Prostate gland (tissue), 2 donors: ENCODE data around the gene ARHGAP29. TPM values are rescaled to one million over a fixed set of nuclear protein-coding genes. Genes with fewer than 3 reads are reported as not detected.
A peak's percentile ranks its signal among the peaks of the same experiment; 100 is the strongest.

ENCODE experiments used
- DNase-seq: peaks from one replicate; pipeline ENCODE4 v3.0.0-alpha.2; 2019; ENCODE audit warnings: low spot score
- H3K27ac ChIP-seq, 2 donors: fragments of 200-600 bp; sonication (generic); 2 replicates each; pipeline ENCODE4 v1.5.1; 2017 to 2019
- H3K27me3 ChIP-seq: fragments of 200-600 bp; sonication (generic); replicated peaks from 2 replicates; pipeline ENCODE4 v1.5.1; 2019; ENCODE audit not compliant: insufficient read depth
- H3K36me3 ChIP-seq, 2 donors: fragments of 200-600 bp; sonication (generic); 1 replicate in 1 of 2; 2 replicates in 1 of 2; pipeline versions ENCODE4 v1.5.1 to v1.8.1; 2017 to 2019
- H3K4me1 ChIP-seq: fragments of 200-600 bp; sonication (generic); replicated peaks from 2 replicates; pipeline ENCODE4 v1.5.1; 2019
- H3K4me3 ChIP-seq, 2 donors: fragments of 200-600 bp; sonication (generic); 2 replicates each; pipeline ENCODE4 v1.5.1; 2017 to 2019
- H3K9me3 ChIP-seq: fragments of 200-600 bp; sonication (generic); 2 replicates; pipeline ENCODE4 v1.5.1; 2017
- POLR2A ChIP-seq: fragments of 450-650 bp; IDR thresholded peaks from one replicate; pipeline ENCODE4 v1.6.1; 2016; ENCODE audit warnings: antibody characterized with exemption, mild to moderate bottlenecking
- POLR2AphosphoS5 ChIP-seq: sonication (generic); formaldehyde crosslinking; IDR thresholded peaks from one replicate; pipeline ENCODE4 v1.6.1; 2017; ENCODE audit warnings: antibody characterized with exemption
- WGBS: methylation state at CpG from one replicate; pipeline ENCODE4 v1.1.5; 2018; 5-methylcytosine and 5-hydroxymethylcytosine counted together
- intact Hi-C: fragments of 100-400 bp; cut with DNase I; formaldehyde crosslinking; loops from one replicate; pipeline ENCODE4 v1.14.2; 2022
- total RNA-seq, 2 donors: library from RNA; depleted of rRNA; stranded (reverse); fragments of >200 nt; gene quantifications; one replicate each; pipeline ENCODE4 v1.1.0, GENCODE V29; 2016
- TF ChIP-seq, protein P1 (sequence below), 4 experiments: fragments of 200-600 bp in 2 of 4; fragments of 450-650 bp in 2 of 4; sonication (generic) in 2 of 4; IDR thresholded peaks; 1 replicate in 3 of 4; 2 replicates in 1 of 4; pipeline ENCODE4 v1.5.1; 2016 to 2019; ENCODE audit warnings: antibody characterized with exemption in 4 of 4, mild to moderate bottlenecking in 2 of 4, moderate library complexity in 2 of 4

The ARHGAP29 gene
- total RNA-seq, 2 donors from 2014 or later: 27.8 to 32.9 TPM

DNA sequence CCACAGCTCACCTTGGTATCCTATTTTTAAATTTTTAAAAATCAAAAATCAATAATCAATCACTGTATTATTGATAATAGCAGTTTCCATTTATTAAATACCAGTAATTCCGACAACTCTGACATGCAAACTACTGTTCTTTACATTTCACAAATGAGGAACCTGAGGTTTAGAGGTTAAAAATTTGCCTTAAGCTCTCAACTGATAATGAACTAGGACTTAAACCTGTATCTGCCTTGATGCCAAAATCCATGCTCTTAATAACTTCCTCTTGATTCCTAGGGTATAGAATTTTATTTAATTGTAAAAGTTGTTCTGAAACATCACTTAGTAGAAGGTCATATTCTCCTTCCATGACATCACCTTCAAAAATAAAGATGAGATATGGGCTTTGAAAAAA, 5.6 kb downstream of the ARHGAP29 start:
- intact Hi-C loops: loop anchor here (10.0 kb wide), 1 partner anchor 137 kb away; no protein-coding TSS in a partner anchor
- Histone ChIP-seq H3K27ac (no peak overlapping the region), H3K4me1 (peaks cover 3% of the 10 kb centered on the region), H3K9me3 (no peaks in the 10 kb centered on the region), H3K36me3 (no peaks in the 10 kb centered on the region), H3K4me3 (no peak overlapping the region), H3K27me3 (no peaks in the 10 kb centered on the region)
- no peak for TF ChIP-seq POLR2AphosphoS5
- TF ChIP-seq, protein P1, sequence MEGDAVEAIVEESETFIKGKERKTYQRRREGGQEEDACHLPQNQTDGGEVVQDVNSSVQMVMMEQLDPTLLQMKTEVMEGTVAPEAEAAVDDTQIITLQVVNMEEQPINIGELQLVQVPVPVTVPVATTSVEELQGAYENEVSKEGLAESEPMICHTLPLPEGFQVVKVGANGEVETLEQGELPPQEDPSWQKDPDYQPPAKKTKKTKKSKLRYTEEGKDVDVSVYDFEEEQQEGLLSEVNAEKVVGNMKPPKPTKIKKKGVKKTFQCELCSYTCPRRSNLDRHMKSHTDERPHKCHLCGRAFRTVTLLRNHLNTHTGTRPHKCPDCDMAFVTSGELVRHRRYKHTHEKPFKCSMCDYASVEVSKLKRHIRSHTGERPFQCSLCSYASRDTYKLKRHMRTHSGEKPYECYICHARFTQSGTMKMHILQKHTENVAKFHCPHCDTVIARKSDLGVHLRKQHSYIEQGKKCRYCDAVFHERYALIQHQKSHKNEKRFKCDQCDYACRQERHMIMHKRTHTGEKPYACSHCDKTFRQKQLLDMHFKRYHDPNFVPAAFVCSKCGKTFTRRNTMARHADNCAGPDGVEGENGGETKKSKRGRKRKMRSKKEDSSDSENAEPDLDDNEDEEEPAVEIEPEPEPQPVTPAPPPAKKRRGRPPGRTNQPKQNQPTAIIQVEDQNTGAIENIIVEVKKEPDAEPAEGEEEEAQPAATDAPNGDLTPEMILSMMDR (IDR thresholded peaks at IDR 0.05): no peak
- TF ChIP-seq POLR2A: no peak
- DNase-seq: no peak
- 91% methylated on average over 1 of the region's 1 CpG for WGBS

DNA sequence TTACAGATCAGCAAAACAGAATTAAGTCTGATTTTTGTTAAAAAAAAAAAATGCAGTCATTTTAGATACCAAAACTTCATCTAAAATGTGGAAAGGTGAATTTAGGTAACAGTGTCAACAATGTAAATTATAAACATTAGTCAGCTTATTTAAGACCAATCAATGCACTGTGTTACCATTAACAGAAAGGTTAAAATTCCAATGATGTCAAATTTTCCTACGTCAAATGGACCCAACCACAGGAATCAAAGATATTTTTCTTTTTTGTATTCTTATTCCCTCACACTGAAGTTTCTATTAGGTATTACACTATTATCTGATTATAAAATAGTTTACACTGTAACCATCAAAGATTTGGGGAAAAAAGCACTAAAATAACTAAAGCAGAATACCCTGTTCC, 6.5 kb downstream of the ARHGAP29 start:
- H3K27me3 ChIP-seq: no peaks in the 10 kb centered on the region
- 79% methylated on average over 1 of the region's 1 CpG for WGBS

DNA sequence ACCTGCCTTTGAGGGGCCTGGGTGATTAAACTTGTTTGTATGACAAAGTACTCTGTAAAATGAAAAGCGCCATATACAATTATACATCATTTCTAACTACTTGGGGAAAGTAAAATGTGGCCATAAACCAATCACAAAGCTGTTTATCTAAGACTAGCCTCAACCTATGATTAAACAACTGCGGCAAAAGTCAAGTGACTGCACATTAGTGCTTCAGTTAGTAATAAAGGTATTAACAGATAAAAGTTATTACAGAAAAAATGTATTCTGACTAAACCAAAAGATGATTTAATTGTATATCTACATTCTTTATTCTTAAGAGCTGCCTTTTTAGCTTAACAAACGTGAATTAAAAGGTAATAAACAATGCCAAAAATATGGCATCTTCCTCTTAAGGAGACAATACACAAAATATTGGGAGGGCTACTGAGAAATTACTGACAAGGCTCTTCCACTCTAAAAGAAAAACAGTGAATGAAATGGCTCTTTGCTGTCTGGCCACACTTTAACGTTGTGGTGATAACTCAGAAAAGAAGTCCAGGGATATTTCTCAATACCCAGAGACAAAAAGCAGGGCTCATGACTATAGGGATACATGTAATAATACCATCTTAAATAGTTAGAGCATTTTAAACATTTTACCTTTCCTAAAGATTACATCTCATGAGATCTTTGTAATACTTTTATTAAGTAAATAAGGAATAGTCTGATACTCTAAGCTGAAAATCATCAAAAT, 8.6 kb downstream of the ARHGAP29 start:
- no peaks in the 10 kb centered on the region for H3K27me3 ChIP-seq
- DNase-seq: no peak
- H3K36me3 ChIP-seq: no peaks in the 10 kb centered on the region
- WGBS: 74% methylated on average over 4 of the region's 4 CpGs
- H3K4me3 ChIP-seq: no peak overlapping the region
- intact Hi-C loops: no loop called here
- H3K9me3 ChIP-seq: no peaks in the 10 kb centered on the region
- no peak overlapping the region for H3K27ac ChIP-seq
- H3K4me1 ChIP-seq: no peaks in the 10 kb centered on the region
- TF ChIP-seq, protein P1 (IDR thresholded peaks at IDR 0.05): no peak
- no peak for TF ChIP-seq POLR2AphosphoS5
- no peak for TF ChIP-seq POLR2A

More for the DNA sequence above, 6.5 kb downstream of the ARHGAP29 start:
- Histone ChIP-seq H3K4me1 (peaks cover 3% of the 10 kb centered on the region), H3K27ac (peak overlapping the region in 1 of 2 donors; percentile 5), H3K4me3 (no peak overlapping the region), H3K36me3 (no peaks in the 10 kb centered on the region), H3K9me3 (no peaks in the 10 kb centered on the region)
- DNase-seq: no peak
- intact Hi-C loops: loop anchor here (10.0 kb wide), 1 partner anchor 136 kb away; no protein-coding TSS in a partner anchor
- no peak for TF ChIP-seq POLR2A
- TF ChIP-seq, protein P1 (IDR thresholded peaks at IDR 0.05): no peak
- no peak for TF ChIP-seq POLR2AphosphoS5

DNA sequence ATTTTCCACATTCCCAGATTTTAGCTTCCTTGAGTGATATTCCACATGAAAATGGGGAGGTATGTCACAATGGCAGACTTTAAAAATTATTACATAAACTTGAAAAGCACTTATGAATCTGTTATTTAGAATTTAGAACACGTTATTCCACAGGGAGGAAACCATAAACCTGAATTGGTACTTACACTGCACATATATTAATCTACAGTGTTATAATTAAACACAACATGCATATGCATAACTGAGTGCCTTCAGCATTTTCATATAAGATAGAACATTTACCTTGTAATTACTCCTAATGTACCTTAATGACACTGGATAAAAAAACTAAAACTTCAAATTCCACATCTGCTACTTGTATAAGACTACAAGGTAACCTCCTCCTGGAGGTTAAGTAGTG, 9.8 kb downstream of the ARHGAP29 start:
- 64% methylated on average over 1 of the region's 1 CpG for whole genome bisulfite sequencing

DNA sequence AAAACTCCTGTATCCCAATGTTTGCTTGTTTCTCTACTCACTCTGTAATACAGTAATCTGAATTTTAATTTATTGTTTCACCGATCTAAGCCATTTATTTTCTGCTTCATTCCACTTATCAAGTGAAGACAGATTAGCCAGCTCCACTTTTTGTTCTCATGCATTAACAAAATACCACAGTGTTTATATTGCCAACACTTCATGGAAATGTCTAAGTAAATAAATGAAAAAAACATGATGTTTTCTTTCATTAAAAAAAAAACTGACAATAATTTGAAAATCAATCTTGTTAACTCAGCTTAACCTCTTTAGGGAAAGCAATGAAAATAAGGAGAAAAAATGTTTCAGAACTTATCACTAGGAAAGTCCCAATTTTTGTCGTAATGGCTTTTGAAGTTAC, 11.5 kb downstream of the ARHGAP29 start:
- intact Hi-C loops: no loop called here
- DNase-seq: no peak
- WGBS: 68% methylated on average over 2 of the region's 2 CpGs
- no peaks in the 10 kb centered on the region for H3K36me3 ChIP-seq
- TF ChIP-seq POLR2A (no peak), POLR2AphosphoS5 (no peak)
- TF ChIP-seq, protein P1 (IDR thresholded peaks at IDR 0.05): no peak
- no peaks in the 10 kb centered on the region for H3K4me1 ChIP-seq
- no peaks in the 10 kb centered on the region for H3K9me3 ChIP-seq
- H3K27me3 ChIP-seq: no peaks in the 10 kb centered on the region
- no peak overlapping the region for H3K27ac ChIP-seq
- no peak overlapping the region for H3K4me3 ChIP-seq

More for the DNA sequence above, 9.8 kb downstream of the ARHGAP29 start:
- Histone ChIP-seq H3K27ac (no peak overlapping the region), H3K9me3 (no peaks in the 10 kb centered on the region), H3K36me3 (no peaks in the 10 kb centered on the region), H3K4me1 (no peaks in the 10 kb centered on the region), H3K27me3 (no peaks in the 10 kb centered on the region), H3K4me3 (no peak overlapping the region)
- intact Hi-C loops: no loop called here
- no peak for DNase-seq
- TF ChIP-seq POLR2A: no peak
- no peak for TF ChIP-seq POLR2AphosphoS5
